Testis (tissue), 2 donors: ENCODE measurements around the gene HAAO.

ENCODE experiments used
- POLR2A ChIP-seq: fragments of 450-650 bp; IDR thresholded peaks from one replicate; pipeline ENCODE4 v1.6.1; 2017; ENCODE audit warnings: antibody characterized with exemption, mild to moderate bottlenecking, moderate library complexity
- TF ChIP-seq, protein P1 (sequence below), 3 experiments: fragments of 450-650 bp in 2 of 3; fragments of 200-600 bp in 1 of 3; sonication (generic) in 1 of 3; IDR thresholded peaks; one replicate each; pipeline ENCODE4 v1.5.1; 2016 to 2019; ENCODE audit warnings: antibody characterized with exemption in 3 of 3, mild to moderate bottlenecking in 2 of 3, moderate library complexity in 1 of 3

- TF ChIP-seq, protein P1, sequence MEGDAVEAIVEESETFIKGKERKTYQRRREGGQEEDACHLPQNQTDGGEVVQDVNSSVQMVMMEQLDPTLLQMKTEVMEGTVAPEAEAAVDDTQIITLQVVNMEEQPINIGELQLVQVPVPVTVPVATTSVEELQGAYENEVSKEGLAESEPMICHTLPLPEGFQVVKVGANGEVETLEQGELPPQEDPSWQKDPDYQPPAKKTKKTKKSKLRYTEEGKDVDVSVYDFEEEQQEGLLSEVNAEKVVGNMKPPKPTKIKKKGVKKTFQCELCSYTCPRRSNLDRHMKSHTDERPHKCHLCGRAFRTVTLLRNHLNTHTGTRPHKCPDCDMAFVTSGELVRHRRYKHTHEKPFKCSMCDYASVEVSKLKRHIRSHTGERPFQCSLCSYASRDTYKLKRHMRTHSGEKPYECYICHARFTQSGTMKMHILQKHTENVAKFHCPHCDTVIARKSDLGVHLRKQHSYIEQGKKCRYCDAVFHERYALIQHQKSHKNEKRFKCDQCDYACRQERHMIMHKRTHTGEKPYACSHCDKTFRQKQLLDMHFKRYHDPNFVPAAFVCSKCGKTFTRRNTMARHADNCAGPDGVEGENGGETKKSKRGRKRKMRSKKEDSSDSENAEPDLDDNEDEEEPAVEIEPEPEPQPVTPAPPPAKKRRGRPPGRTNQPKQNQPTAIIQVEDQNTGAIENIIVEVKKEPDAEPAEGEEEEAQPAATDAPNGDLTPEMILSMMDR (IDR thresholded peaks at IDR 0.05) = no peak
- no peak for TF ChIP-seq POLR2A
Measured at GRCh38 chr2:42783511-42783910, 8.9 kb downstream of the HAAO start.
